Measurements from ENCODE around the gene ZNF331.
A peak's percentile ranks its signal among the peaks of the same experiment; 100 is the strongest.

ZNF331 gene

DNA sequence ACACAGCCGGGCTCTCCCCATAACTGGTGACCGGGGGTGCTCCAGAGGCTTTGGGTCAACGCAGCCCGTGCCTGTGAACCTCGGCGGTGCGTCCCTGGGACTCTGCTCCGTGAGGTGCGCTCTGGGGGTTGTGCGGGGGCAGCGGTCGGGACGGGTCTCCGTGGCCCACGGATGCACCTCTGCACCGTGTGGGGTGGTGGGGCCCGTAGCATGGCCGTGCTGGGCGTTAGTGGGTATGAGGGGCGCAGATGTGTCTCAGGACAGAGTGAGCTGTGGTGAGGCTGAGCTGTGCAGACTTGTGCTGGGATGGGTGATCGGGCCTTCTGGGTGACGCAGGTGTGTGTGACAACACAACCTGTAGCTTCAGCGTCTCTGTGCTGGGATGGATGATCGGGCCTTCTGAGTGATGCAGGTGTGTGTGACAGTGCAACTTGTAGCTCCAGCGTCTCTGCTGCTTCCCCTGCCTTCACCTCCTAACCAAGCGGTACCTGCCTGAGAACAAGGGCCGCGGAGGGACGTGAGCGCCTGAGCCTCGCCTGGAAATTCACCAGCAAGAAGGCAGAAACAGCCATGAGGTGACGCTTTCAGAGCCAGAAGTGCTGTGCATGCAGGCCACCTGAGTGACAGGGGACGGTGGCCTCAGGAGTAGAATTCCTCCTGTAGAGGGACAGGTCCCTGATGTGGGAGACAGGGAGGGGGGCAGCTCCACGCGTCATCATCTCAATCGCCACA, 599 bp downstream of the ZNF331 start:
- Mint-ChIP-seq H3K27me3 (ENCODE audit: low read depth) (no peaks in the 10 kb centered on the region), H3K4me1 (ENCODE audit: low read depth) (peaks cover 12% of the 10 kb centered on the region), H3K27ac (peak overlapping the region; percentile 97), H3K9me3 (peaks cover 9% of the 10 kb centered on the region), H3K4me3 (peak overlapping the region; percentile 90), H3K36me3 (ENCODE audit: low read depth) (peaks cover 27% of the 10 kb centered on the region)

GRCh38 chr19:53540091-53540490, 2.1 kb downstream of the ZNF331 start:
- H3K4me3 Mint-ChIP-seq: no peak overlapping the region
- H3K27me3 Mint-ChIP-seq (ENCODE audit: low read depth): no peaks in the 10 kb centered on the region
- H3K9me3 Mint-ChIP-seq: peaks cover 6% of the 10 kb centered on the region
- peaks cover 30% of the 10 kb centered on the region for H3K36me3 Mint-ChIP-seq (ENCODE audit: low read depth)
- peaks cover 12% of the 10 kb centered on the region for H3K4me1 Mint-ChIP-seq (ENCODE audit: low read depth)
- H3K27ac Mint-ChIP-seq: no peak overlapping the region

DNA sequence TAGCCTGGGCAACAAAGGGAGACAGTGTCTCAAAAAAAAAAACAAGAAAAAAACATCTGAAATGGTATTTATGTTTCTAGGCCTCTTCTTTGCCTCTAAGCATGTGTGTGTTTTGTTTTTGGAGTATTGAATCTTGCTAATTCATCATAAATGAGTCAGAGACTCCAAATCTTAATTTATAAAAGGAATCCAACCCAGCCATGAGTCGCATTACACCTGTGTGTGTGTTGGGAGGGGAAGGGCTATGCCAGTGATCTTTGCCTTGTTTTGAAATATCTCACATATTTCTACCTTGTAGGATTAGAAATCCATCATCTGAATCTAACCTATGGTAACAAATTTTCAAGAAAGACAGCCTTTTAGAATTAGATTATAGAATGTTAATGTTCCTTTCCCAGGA, 4.0 kb downstream of the ZNF331 start:
- H3K4me1 Mint-ChIP-seq (ENCODE audit: low read depth): peaks cover 8% of the 10 kb centered on the region
- H3K27ac Mint-ChIP-seq: no peak overlapping the region
- no peak overlapping the region for H3K4me3 Mint-ChIP-seq
- H3K27me3 Mint-ChIP-seq (ENCODE audit: low read depth): no peaks in the 10 kb centered on the region
- peaks cover 33% of the 10 kb centered on the region for H3K36me3 Mint-ChIP-seq (ENCODE audit: low read depth)
- peaks cover 6% of the 10 kb centered on the region for H3K9me3 Mint-ChIP-seq

- Mint-ChIP-seq H3K9me3 (peaks cover 23% of the 10 kb centered on the region), H3K36me3 (ENCODE audit: low read depth) (peaks cover 21% of the 10 kb centered on the region), H3K27me3 (ENCODE audit: low read depth) (no peaks in the 10 kb centered on the region), H3K27ac (no peak overlapping the region), H3K4me1 (ENCODE audit: low read depth) (peaks cover 7% of the 10 kb centered on the region), H3K4me3 (no peak overlapping the region)
Observed at GRCh38 chr19:53545271-53546065, 7.5 kb downstream of the ZNF331 start.

GRCh38 chr19:53546758-53547513, 9.0 kb downstream of the ZNF331 start:
- Mint-ChIP-seq H3K4me1 (ENCODE audit: low read depth) (peaks cover 5% of the 10 kb centered on the region), H3K9me3 (peaks cover 22% of the 10 kb centered on the region), H3K4me3 (no peak overlapping the region), H3K27ac (no peak overlapping the region), H3K36me3 (ENCODE audit: low read depth) (peaks cover 14% of the 10 kb centered on the region), H3K27me3 (ENCODE audit: low read depth) (no peaks in the 10 kb centered on the region)

GRCh38 chr19:53549340-53549739, 11.4 kb downstream of the ZNF331 start:
- Mint-ChIP-seq H3K27ac (no peak overlapping the region), H3K4me1 (ENCODE audit: low read depth) (peaks cover 10% of the 10 kb centered on the region), H3K4me3 (no peak overlapping the region), H3K27me3 (ENCODE audit: low read depth) (no peaks in the 10 kb centered on the region), H3K36me3 (ENCODE audit: low read depth) (peaks cover 4% of the 10 kb centered on the region), H3K9me3 (peaks cover 19% of the 10 kb centered on the region)

DNA sequence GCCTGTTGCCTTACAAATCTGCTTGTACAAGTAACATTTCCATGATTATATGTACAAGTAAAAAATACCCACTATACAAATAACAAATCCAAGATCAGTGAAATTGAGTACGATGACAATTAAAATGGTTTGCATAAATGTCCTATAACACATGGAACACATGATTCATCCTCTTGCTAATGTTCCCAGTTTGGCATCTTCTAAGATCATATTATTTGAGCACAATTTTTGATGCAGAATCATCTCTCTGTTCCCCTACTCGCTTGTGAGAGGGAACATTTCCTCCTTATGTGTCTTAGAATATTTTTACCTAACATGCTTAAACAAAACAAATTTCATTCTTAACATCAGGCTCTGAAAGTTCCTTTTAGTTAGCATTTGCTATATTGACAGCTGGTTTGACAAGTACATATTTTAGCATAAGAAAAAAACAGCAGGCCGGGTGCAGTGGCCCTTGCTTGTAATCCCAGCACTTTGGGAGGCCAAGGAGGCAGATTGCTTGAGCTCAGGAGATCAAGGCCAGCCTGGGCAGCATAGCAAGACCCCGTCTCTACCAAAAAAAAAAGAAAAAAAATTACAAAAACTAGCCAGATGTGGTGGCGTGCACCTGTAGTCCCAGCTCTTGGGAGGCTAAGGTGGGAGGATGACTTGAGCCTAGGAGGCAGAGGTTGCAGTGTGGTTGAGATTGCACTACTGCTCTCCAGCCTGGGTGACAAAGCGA, 14.2 kb downstream of the ZNF331 start:
- Mint-ChIP-seq H3K27me3 (ENCODE audit: low read depth) (no peaks in the 10 kb centered on the region), H3K27ac (no peak overlapping the region), H3K9me3 (peaks cover 18% of the 10 kb centered on the region)

DNA sequence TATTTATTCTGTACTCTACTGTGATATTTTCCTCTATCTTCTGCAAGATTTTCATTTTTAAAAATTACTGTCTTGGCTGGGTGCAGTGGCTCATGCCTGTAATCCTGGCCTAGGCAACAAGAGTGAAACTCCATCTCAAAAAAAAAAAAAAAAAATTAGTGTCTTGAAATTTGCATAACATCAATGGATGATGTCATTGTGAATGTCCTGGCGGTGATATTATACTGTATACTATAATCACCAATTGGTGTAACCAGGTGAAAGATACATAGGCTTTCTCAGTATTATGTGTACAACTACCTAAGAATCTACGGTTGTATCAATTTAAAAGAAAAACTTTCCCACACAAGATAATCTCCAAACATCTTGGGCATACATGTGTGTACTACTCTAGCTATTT, 15.2 kb downstream of the ZNF331 start:
- H3K9me3 Mint-ChIP-seq: peaks cover 13% of the 10 kb centered on the region
- H3K4me3 Mint-ChIP-seq: peak overlapping the region; percentile 93
- peak overlapping the region; percentile 47 for H3K27ac Mint-ChIP-seq
- H3K4me1 Mint-ChIP-seq (ENCODE audit: low read depth): peaks cover 16% of the 10 kb centered on the region
- no peaks in the 10 kb centered on the region for H3K27me3 Mint-ChIP-seq (ENCODE audit: low read depth)
- H3K36me3 Mint-ChIP-seq (ENCODE audit: low read depth): peaks cover 8% of the 10 kb centered on the region

More for the DNA sequence above, 14.2 kb downstream of the ZNF331 start:
- no peak overlapping the region for H3K4me3 Mint-ChIP-seq
- peaks cover 16% of the 10 kb centered on the region for H3K4me1 Mint-ChIP-seq (ENCODE audit: low read depth)
- peaks cover 7% of the 10 kb centered on the region for H3K36me3 Mint-ChIP-seq (ENCODE audit: low read depth)

DNA sequence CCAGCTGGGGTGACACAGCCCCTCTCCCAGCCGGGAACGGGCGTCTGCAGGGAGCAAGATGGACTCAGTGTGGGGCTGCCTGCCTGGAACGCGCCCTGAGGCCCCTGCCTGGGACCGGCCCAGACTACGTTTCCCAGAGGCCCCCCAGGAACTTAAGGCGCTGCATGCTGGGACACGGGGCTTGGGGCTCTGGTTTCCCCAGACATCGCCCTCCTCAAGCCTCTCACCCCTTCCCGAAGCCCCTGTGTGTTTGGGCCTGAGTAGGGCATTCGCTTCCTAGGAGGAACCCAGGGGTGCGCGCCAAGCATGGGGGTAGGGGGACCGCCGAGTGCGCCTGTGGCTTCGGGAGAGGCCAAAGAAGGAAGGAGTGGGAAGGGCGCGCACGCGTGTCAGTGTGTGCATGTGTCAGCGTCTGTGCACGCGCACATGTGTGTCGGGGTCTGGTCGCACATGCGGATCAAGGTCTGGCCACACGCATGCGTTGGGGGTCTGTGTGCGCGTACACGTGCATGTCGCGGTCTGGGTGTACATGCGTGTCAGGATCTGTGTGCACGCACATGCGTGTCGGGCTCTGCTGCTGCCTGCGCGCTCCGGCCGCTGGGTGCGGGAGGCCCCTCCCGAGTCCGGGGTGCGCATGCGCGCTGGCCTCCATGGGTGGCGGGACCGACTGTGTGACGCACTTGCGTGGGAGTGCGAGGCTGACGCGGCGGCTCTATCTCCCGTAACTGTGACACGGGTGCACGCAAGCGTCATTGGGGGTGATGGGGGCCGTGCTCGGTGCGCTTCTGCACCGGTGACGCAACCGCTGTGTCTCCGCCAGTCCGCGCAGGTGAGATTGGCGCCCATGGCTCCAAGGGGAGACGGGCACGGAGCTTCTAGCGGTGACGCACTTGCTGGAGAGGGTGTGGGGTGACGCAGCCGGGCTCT, 16.2 kb downstream of the ZNF331 start:
- Mint-ChIP-seq H3K27me3 (ENCODE audit: low read depth) (no peaks in the 10 kb centered on the region), H3K4me3 (peak overlapping the region; percentile 93), H3K9me3 (peaks cover 14% of the 10 kb centered on the region), H3K4me1 (ENCODE audit: low read depth) (peaks cover 15% of the 10 kb centered on the region), H3K36me3 (ENCODE audit: low read depth) (peaks cover 14% of the 10 kb centered on the region), H3K27ac (peak overlapping the region; percentile 96)

GRCh38 chr19:53554804-53555203, 16.9 kb downstream of the ZNF331 start:
- Mint-ChIP-seq H3K36me3 (ENCODE audit: low read depth) (peaks cover 19% of the 10 kb centered on the region), H3K27me3 (ENCODE audit: low read depth) (no peaks in the 10 kb centered on the region), H3K4me3 (peak overlapping the region; percentile 93), H3K4me1 (ENCODE audit: low read depth) (peaks cover 14% of the 10 kb centered on the region), H3K27ac (peak overlapping the region; percentile 96), H3K9me3 (peaks cover 17% of the 10 kb centered on the region)

- peaks cover 24% of the 10 kb centered on the region for H3K36me3 Mint-ChIP-seq (ENCODE audit: low read depth)
- no peaks in the 10 kb centered on the region for H3K27me3 Mint-ChIP-seq (ENCODE audit: low read depth)
- peak overlapping the region; percentile 96 for H3K27ac Mint-ChIP-seq
- H3K9me3 Mint-ChIP-seq: peaks cover 19% of the 10 kb centered on the region
- H3K4me1 Mint-ChIP-seq (ENCODE audit: low read depth): peaks cover 14% of the 10 kb centered on the region
- peak overlapping the region; percentile 93 for H3K4me3 Mint-ChIP-seq
Observed at GRCh38 chr19:53555352-53555751, 17.4 kb downstream of the ZNF331 start.

DNA sequence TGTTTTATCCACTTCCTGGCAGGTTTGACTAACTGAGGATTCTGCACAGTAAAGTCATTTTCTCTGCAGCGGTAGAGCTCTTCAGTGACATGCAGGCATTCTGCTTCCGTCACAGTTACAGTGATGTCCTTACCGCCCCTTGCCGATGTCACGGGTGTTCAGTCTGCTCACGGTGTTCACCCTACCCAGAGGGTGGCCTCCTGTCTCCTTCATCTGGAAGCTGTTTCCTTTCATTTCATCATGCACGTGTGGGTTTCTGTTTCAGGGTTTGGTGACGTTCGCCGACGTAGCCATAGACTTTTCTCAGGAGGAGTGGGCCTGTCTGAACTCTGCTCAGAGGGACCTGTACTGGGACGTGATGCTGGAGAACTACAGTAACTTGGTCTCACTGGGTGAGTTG, 33.4 kb downstream of the ZNF331 start:
- H3K36me3 Mint-ChIP-seq (ENCODE audit: low read depth): peaks cover 68% of the 10 kb centered on the region
- no peaks in the 10 kb centered on the region for H3K27me3 Mint-ChIP-seq (ENCODE audit: low read depth)
- no peaks in the 10 kb centered on the region for H3K4me1 Mint-ChIP-seq (ENCODE audit: low read depth)
- H3K27ac Mint-ChIP-seq: no peak overlapping the region
- peaks cover 39% of the 10 kb centered on the region for H3K9me3 Mint-ChIP-seq
- H3K4me3 Mint-ChIP-seq: no peak overlapping the region

DNA sequence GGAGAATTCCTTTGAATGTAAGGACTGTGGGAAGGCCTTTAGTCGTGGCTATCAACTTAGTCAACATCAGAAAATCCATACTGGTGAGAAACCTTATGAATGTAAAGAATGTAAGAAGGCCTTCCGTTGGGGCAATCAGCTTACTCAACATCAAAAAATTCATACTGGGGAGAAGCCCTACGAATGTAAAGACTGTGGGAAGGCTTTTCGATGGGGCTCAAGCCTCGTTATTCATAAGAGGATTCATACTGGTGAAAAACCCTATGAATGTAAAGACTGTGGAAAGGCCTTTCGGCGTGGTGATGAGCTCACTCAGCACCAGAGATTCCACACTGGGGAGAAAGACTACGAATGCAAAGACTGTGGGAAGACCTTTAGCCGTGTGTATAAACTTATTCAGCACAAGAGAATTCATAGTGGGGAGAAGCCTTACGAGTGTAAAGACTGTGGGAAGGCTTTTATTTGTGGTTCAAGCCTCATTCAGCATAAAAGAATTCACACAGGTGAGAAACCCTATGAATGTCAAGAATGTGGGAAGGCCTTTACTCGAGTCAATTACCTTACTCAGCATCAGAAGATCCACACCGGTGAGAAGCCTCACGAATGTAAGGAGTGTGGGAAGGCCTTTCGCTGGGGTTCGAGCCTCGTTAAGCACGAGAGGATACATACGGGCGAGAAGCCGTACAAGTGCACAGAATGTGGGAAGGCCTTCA, 39.2 kb downstream of the ZNF331 start:
- Mint-ChIP-seq H3K27me3 (ENCODE audit: low read depth) (no peaks in the 10 kb centered on the region), H3K36me3 (ENCODE audit: low read depth) (peaks cover 59% of the 10 kb centered on the region), H3K27ac (no peak overlapping the region), H3K9me3 (peaks cover 61% of the 10 kb centered on the region), H3K4me3 (no peak overlapping the region), H3K4me1 (ENCODE audit: low read depth) (no peaks in the 10 kb centered on the region)
